ENCODE data around the gene NHERF2. TPM values are rescaled to one million over a fixed set of nuclear protein-coding genes. Genes with fewer than 3 reads are reported as not detected.
A peak's percentile ranks its signal among the peaks of the same experiment; 100 is the strongest.

NHERF2 gene
- total and polyA plus RNA-seq, 9 of the 15 experiments (the other 6 are each of a cell fraction or from before 2014, with no cell fraction given) = 0.15 to 42.0 (median 12.5) TPM

GRCh38 chr16:2009164-2009711 is 17.5 kb upstream of the NHERF2 start (continued):
- TF ChIP-seq PURB (CRISPR knock-in tag; IDR thresholded peaks at IDR 0.05; ENCODE audit: low read depth) = no peak
- no peak for TF ChIP-seq ZNF57 (CRISPR knock-in tag; IDR thresholded peaks at IDR 0.05)
- peak; percentile 67; the same call in 1 of the 2 replicates for TF ChIP-seq PHF8 (IDR thresholded peaks at IDR 0.05; ENCODE audit: borderline replicate concordance, low read length)
- TF ChIP-seq KDM2B (CRISPR knock-in tag; IDR thresholded peaks at IDR 0.05) = no peak
- TF ChIP-seq ZNF780A (CRISPR knock-in tag; IDR thresholded peaks at IDR 0.05) = no peak
- TF ChIP-seq MGA (IDR thresholded peaks at IDR 0.05) = no peak; the same call in 1 of the 2 replicates
- no peak for TF ChIP-seq RBM17 (IDR thresholded peaks at IDR 0.05; ENCODE audit: borderline replicate concordance, low read depth, low read length)
- TF ChIP-seq BCLAF1 (IDR thresholded peaks at IDR 0.05; ENCODE audit: borderline replicate concordance in 1 of 2, control insufficient read depth in 1 of 2, low read depth in 2 of 2, low read length in 1 of 2) = no peak
- no peak for TF ChIP-seq MTF1 (CRISPR knock-in tag; IDR thresholded peaks at IDR 0.05; ENCODE audit: borderline replicate concordance)
- TF ChIP-seq ZNF764 (CRISPR knock-in tag; IDR thresholded peaks at IDR 0.05; ENCODE audit: low read depth) = no peak
- TF ChIP-seq ZBTB43 (CRISPR knock-in tag; IDR thresholded peaks at IDR 0.05) = 0 out of 2 replicates have a peak, but pooled peaks have one; percentile 2

Data from K562 (cell line).